Peyer's patch (tissue), 4 donors: ENCODE results near the gene HAGH.

ENCODE experiments used
- CTCF ChIP-seq, 6 experiments: fragments of 450-650 bp in 4 of 6; fragments of 200-600 bp in 2 of 6; sonication (generic) in 1 of 6; IDR thresholded peaks; one replicate each; pipeline ENCODE4 v1.5.1; 2017 to 2019; ENCODE audit warnings: antibody characterized with exemption in 6 of 6, mild to moderate bottlenecking in 3 of 6, moderate library complexity in 1 of 6
- POLR2A ChIP-seq, 2 donors: fragments of 450-650 bp; IDR thresholded peaks; one replicate each; pipeline ENCODE4 v1.5.1; 2017; ENCODE audit warnings: antibody characterized with exemption in 2 of 2, mild to moderate bottlenecking in 2 of 2, moderate library complexity in 2 of 2

GRCh38 chr16:1759511-1759910, 67.1 kb downstream of the HAGH start:
- TF ChIP-seq CTCF (IDR thresholded peaks at IDR 0.05) (no peak), POLR2A (IDR thresholded peaks at IDR 0.05) (no peak)
